ENCODE data around the gene TUBE1.
"Not testable (repeated sequence)": the region's sequence is repeated elsewhere in the genome, so short reads cannot be mapped to it uniquely, and the experiment has no call there.

Gene TUBE1

DNA sequence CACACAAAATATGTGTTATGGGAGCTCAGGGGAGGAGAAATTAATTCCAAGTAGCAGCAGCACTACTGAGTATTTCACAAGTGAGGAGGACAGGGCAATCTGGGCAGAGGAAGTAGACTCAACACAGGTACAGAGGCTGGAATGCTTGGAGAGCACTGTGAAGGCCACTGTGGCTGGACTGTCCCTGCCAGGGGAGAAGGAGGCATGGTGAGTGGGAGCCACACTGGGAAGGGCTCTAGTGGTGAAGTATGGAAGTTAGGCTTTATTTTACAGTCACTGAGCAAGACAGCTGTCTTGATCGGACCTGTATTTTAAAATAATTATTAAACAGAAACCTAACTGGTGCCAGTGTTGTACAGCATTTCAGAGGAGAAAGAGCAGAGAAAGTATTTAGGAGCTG, 28.9 kb upstream of the TUBE1 start:
- TF ChIP-seq, protein P1, sequence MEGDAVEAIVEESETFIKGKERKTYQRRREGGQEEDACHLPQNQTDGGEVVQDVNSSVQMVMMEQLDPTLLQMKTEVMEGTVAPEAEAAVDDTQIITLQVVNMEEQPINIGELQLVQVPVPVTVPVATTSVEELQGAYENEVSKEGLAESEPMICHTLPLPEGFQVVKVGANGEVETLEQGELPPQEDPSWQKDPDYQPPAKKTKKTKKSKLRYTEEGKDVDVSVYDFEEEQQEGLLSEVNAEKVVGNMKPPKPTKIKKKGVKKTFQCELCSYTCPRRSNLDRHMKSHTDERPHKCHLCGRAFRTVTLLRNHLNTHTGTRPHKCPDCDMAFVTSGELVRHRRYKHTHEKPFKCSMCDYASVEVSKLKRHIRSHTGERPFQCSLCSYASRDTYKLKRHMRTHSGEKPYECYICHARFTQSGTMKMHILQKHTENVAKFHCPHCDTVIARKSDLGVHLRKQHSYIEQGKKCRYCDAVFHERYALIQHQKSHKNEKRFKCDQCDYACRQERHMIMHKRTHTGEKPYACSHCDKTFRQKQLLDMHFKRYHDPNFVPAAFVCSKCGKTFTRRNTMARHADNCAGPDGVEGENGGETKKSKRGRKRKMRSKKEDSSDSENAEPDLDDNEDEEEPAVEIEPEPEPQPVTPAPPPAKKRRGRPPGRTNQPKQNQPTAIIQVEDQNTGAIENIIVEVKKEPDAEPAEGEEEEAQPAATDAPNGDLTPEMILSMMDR (IDR thresholded peaks at IDR 0.05; ENCODE audit: insufficient read depth, low read depth, low read length, missing control alignments), result no peak
- DNase-seq (ENCODE audit: low read depth), result no peak
- H3K4me3 ChIP-seq (ENCODE audit: low read length), result no peak overlapping the region

DNA sequence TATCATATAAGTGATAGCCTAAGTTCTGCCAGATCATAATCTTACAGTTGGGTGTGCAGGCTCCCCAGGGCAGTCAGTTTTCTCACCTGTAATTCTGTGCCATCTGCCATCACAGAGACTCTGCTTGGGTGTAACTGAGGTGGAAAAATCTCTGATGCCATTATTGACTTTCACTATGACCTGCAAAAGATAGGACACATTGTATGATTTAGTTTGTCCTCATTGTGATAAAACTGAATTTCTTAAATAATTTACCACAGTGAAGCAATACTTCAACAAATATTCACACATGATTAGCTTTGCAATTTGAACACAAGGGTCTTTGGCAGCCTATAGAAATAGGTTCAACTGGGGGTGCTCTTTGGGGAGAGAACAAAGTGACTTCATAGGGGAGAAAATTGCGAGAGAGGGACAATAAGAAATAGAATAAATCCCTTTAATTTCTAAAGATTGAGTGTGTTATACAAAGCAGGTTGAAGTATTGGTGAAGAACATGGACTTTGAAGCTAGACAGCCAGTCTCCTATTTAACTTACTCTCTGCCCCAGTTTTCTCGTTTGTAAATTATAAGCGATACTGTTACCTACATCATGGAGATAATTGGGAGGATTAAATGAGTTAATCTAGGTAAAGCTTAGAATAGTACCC, 27.4 kb upstream of the TUBE1 start:
- DNase-seq (ENCODE audit: low read depth), result no peak
- TF ChIP-seq, protein P1 (IDR thresholded peaks at IDR 0.05; ENCODE audit: insufficient read depth, low read depth, low read length, missing control alignments), result no peak

DNA sequence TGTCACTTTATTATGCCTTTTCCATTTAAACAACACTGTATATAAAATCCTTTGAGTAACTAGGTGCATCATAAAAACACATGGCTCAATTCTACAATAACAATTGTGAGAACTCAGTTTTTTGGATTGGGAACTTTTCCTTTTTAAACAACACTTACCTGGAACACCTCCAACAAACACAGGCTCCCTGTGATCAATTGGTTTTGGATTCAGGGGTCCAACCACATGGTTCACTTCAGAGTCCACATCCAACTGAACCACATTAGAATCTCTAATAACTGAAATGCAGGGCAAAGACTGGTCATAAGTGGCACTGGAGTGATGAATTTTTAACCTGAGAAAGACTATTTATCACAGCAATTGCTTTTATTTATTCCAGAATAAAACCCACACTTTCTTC, 26.6 kb upstream of the TUBE1 start:
- H3K4me3 ChIP-seq (ENCODE audit: low read length), result no peak overlapping the region
- TF ChIP-seq, protein P1 (IDR thresholded peaks at IDR 0.05; ENCODE audit: insufficient read depth, low read depth, low read length, missing control alignments), result no peak

More for the DNA sequence above, 27.4 kb upstream of the TUBE1 start:
- no peak overlapping the region for H3K4me3 ChIP-seq (ENCODE audit: low read length)

DNA sequence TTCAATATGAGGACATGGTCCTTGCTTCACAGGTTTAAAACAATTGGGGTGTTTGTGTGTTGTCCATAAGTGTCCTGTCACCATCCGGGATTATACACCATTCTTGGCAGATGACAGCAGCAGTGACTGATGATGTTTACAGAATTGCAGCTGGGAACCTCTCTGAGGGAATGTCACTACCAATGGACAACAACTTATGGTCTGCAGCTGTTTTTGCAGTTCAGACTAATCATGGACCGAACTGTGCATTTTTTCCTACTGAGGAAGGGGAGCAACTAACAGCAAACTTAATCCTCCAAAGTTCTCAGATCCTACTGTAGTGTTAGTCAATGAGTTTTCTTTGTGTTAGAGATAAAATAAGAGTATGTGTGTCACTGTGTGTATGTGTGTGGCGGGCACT, 26.1 kb upstream of the TUBE1 start:
- H3K4me3 ChIP-seq (ENCODE audit: low read length), result no peak overlapping the region
- TF ChIP-seq, protein P1 (IDR thresholded peaks at IDR 0.05; ENCODE audit: insufficient read depth, low read depth, low read length, missing control alignments), result no peak
- no peak for DNase-seq (ENCODE audit: low read depth)

More for the DNA sequence above, 26.6 kb upstream of the TUBE1 start:
- no peak for DNase-seq (ENCODE audit: low read depth)

DNA sequence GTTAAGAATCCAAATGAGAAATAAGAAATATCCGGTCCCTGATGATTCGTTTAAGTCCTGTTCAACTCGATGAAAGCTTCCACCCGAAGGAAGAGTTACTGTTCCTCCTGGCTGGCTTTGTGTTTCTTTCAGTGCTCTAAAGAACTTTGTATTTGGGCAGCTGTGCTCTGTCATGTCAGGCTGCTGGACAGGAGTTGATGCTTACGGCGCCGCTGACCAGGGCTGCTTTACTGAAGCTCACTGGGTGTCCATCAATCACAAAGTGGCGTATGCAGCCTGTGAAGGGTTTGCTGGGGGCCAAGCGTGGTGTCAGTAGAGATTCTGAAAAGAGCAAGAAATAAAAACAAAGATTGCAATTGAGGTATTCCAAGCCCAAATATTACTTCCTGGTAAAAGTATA, 22.0 kb upstream of the TUBE1 start:
- H3K4me3 ChIP-seq (ENCODE audit: low read length), result no peak overlapping the region
- TF ChIP-seq, protein P1 (IDR thresholded peaks at IDR 0.05; ENCODE audit: insufficient read depth, low read depth, low read length, missing control alignments), result no peak
- no peak for DNase-seq (ENCODE audit: low read depth)

DNA sequence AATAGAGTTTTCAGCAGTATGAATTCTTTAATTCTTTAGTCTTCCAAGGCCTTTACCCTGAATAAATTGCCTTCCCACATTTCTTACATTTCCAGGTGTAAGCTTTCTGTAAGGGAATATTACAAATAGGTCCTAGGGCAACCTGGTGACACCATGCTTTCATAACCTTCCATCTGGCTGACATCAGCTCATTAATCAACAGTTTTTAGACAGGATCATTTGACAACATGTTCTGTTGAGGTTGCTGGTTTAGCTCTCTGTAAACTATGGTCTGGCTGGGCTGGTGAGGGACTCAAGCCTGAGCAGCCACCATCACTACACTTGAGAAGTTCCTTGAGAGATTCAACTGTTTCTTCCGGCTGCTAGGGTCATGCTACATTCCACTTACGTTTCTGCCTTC, 19.3 kb upstream of the TUBE1 start:
- TF ChIP-seq, protein P1 (IDR thresholded peaks at IDR 0.05; ENCODE audit: insufficient read depth, low read depth, low read length, missing control alignments), result no peak
- H3K4me3 ChIP-seq (ENCODE audit: low read length), result no peak overlapping the region
- DNase-seq (ENCODE audit: low read depth), result no peak

DNA sequence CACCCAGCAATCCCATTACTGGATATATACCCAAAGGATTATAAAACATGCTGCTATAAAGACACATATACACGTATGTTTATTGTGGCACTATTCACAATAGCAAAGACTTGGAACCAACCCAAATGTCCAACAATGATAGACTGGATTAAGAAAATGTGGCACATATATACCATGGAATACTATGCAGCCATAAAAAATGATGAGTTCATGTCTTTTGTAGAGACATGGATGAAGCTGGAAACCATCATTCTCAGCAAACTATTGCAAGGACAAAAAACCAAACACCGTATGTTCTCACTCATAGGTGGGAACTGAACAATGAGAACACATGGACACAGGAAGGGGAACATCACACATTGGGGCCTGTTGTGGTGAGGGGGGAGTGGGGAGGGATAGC, 18.7 kb upstream of the TUBE1 start:
- DNase-seq (ENCODE audit: low read depth); H3K4me3 ChIP-seq (ENCODE audit: low read length): not testable (repeated sequence)

All from epithelial cell of esophagus (primary cell).